GM12872 (cell line): Measurements from ENCODE around the gene TEX14.

Experiments used
- CTCF ChIP-seq: IDR thresholded peaks from 3 replicates; pipeline ENCODE4 v1.5.1; 2011; ENCODE audit warnings: low read depth, mild to moderate bottlenecking, low read length, moderate library complexity; ENCODE audit not compliant: insufficient read depth

The TEX14 gene

GRCh38 chr17:58539698-58540097 is 152.1 kb downstream of the TEX14 start:
- no peak for TF ChIP-seq CTCF

- TF ChIP-seq CTCF = no peak
These were observed 152.9 kb downstream of the TEX14 start for GRCh38 chr17:58538811-58539409.

GRCh38 chr17:58537266-58537665 is 154.6 kb downstream of the TEX14 start:
- no peak for TF ChIP-seq CTCF

- TF ChIP-seq CTCF = no peak
These were observed 155.3 kb downstream of the TEX14 start for GRCh38 chr17:58536542-58536941.

- no peak for TF ChIP-seq CTCF
These were observed 156.4 kb downstream of the TEX14 start for GRCh38 chr17:58535431-58535830.

GRCh38 chr17:58534901-58535421 is 156.9 kb downstream of the TEX14 start:
- no peak for TF ChIP-seq CTCF

GRCh38 chr17:58534331-58534730 is 157.5 kb downstream of the TEX14 start:
- TF ChIP-seq CTCF = no peak
